ENCODE data around the gene HPD.
"Not testable (repeated sequence)": the region's sequence is repeated elsewhere in the genome, so short reads cannot be mapped to it uniquely, and the experiment has no call there.

Gene HPD

GRCh38 chr12:121894633-121895032, 36.0 kb upstream of the HPD start:
- no peaks in the 10 kb centered on the region for H3K27me3 ChIP-seq (ENCODE audit: insufficient read depth, low read depth, severe bottlenecking)
- H3K9me3 ChIP-seq (ENCODE audit: severe bottlenecking), result no peaks in the 10 kb centered on the region
- TF ChIP-seq CTCF (IDR thresholded peaks at IDR 0.05; ENCODE audit: low read depth, low read length), result peak; percentile 52
- DNase-seq, result peak; percentile 55
- no peak overlapping the region for H3K4me3 ChIP-seq (ENCODE audit: low read depth, low read length)
- H3K36me3 ChIP-seq, result peaks cover 35% of the 10 kb centered on the region
- H3K27ac ChIP-seq, result no peak overlapping the region

DNA sequence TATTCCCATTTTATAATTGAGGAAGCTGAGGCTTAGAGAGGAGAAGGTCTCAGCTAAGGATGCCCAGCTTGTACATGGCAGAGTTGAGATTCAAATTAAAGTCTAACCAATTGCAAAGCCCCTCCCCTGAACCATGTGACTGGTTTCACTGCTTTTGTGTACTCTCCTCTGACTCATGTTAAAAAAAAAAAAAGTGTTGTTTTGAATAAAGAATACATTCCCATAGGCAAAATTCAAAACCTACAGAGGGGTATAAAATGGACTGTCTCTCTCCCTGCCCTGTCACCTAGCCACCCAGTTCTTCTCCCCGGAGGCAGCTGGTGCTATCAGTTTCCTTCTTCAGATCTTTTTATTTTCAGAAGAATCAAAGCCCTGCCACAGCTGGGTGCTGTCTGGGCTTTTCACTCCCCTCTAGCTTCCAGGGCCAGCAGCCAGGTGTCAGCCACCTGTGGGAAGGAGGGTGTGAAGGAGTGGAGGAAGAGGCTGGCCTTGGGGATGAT, 35.4 kb upstream of the HPD start:
- no peaks in the 10 kb centered on the region for H3K9me3 ChIP-seq (ENCODE audit: severe bottlenecking)
- no peak for TF ChIP-seq CTCF (IDR thresholded peaks at IDR 0.05; ENCODE audit: low read depth, low read length)
- DNase-seq, result no peak
- H3K27ac ChIP-seq, result no peak overlapping the region
- no peak overlapping the region for H3K4me3 ChIP-seq (ENCODE audit: low read depth, low read length)
- no peaks in the 10 kb centered on the region for H3K27me3 ChIP-seq (ENCODE audit: insufficient read depth, low read depth, severe bottlenecking)
- peaks cover 29% of the 10 kb centered on the region for H3K36me3 ChIP-seq

DNA sequence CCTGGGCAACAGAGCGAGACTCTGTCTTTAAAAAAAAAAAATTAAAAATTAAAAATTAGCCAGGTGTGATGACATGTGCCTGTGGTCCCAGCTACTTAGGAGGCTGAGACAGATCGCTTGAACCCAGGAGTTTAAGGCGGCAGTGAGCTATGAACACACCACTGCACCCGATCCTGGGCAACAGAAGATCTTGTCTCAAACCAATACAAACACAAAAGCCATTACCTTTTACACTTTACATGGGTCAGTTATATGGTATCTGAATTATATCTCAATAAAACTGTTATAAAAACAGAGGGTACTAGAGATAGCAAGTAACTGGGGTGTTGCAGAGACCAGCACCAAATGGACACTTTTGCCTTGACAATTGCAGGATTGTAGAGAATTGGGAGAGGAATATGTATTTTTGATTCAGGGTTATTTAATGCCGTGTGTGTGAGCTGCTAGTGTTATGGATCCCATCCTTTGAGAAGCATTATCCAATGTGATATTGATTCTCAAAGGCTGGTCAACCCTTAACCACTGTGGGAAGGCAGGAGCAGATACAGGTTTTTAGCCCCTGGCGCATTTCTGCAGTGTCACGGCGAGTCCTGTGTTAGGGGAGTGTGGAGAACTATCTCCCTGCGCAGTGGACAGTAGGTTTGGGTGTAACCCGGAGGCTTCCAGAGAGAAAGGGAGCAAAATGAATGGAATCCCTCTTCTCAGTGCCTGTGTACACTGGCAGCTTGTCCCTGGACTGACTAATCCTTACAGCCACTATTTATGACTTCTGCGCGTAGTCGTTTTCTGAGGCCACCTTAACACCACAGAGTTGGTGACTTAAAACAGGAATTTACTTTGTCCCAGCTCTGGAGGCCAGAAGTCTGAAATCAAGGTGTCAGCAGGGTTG, 34.3 kb upstream of the HPD start:
- peaks cover 26% of the 10 kb centered on the region for H3K36me3 ChIP-seq
- H3K27me3 ChIP-seq (ENCODE audit: insufficient read depth, low read depth, severe bottlenecking), result no peaks in the 10 kb centered on the region
- DNase-seq, result no peak
- no peak overlapping the region for H3K4me3 ChIP-seq (ENCODE audit: low read depth, low read length)
- no peak for TF ChIP-seq CTCF (IDR thresholded peaks at IDR 0.05; ENCODE audit: low read depth, low read length)
- H3K27ac ChIP-seq, result no peak overlapping the region
- H3K9me3 ChIP-seq (ENCODE audit: severe bottlenecking), result no peaks in the 10 kb centered on the region

GRCh38 chr12:121889661-121890060, 31.0 kb upstream of the HPD start:
- H3K9me3 ChIP-seq (ENCODE audit: severe bottlenecking), result not testable (repeated sequence)

DNA sequence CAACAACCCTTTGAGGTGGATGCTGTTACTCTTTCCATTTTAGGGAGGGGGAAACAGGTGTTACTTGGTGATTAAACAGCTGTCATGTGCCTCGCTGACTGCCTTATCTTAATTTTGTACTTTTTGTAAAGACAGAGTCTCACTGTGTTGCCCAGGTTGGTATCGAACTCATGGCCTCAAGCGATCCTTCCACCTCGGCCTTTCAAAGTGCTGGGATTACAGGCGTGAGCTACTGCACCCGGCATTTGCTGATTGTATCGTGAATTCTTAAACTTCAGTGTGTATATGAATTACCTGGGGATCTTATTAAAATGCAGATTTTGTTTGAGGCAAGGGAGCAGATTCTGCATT, 30.6 kb upstream of the HPD start:
- peak overlapping the region; percentile 76 for H3K4me3 ChIP-seq (ENCODE audit: low read depth, low read length)
- peak overlapping the region; percentile 78 for H3K27ac ChIP-seq
- no peak for TF ChIP-seq CTCF (IDR thresholded peaks at IDR 0.05; ENCODE audit: low read depth, low read length)
- H3K27me3 ChIP-seq (ENCODE audit: insufficient read depth, low read depth, severe bottlenecking), result no peaks in the 10 kb centered on the region
- no peaks in the 10 kb centered on the region for H3K9me3 ChIP-seq (ENCODE audit: severe bottlenecking)
- peaks cover 4% of the 10 kb centered on the region for H3K36me3 ChIP-seq
- DNase-seq, result no peak

More at GRCh38 chr12:121889661-121890060, 31.0 kb upstream of the HPD start:
- not testable (repeated sequence) for DNase-seq; H3K27ac ChIP-seq; H3K27me3 ChIP-seq (ENCODE audit: insufficient read depth, low read depth, severe bottlenecking); H3K36me3 ChIP-seq
- H3K4me3 ChIP-seq (ENCODE audit: low read depth, low read length), result peak overlapping the region; percentile 76; the same call in 1 of the 2 replicates

GRCh38 chr12:121888478-121889273, 30.0 kb upstream of the HPD start, which contains the start of gene PSMD9:
TSS of gene PSMD9 (plus strand) at chr12:121888790. CDS start at chr12:121888857, 67 bp downstream.
- Histone ChIP-seq H3K36me3 (peaks cover 4% of the 10 kb centered on the region), H3K4me3 (ENCODE audit: low read depth, low read length) (peak within 1 kb of the TSS; percentile 76), H3K9me3 (ENCODE audit: severe bottlenecking) (no peaks in the 10 kb centered on the region), H3K27ac (peak within 1 kb of the TSS; percentile 78), H3K27me3 (ENCODE audit: insufficient read depth, low read depth, severe bottlenecking) (no peaks in the 10 kb centered on the region)
- DNase-seq, result peak; percentile 97
- peak; percentile 82 for TF ChIP-seq CTCF (IDR thresholded peaks at IDR 0.05; ENCODE audit: low read depth, low read length)

Measured in WERI-Rb-1 (cell line).